HL-60 (cell line): ENCODE measurements around the gene PRDM5.

ENCODE experiments used
- DNase-seq, 2 experiments: peaks; one replicate each; pipeline ENCODE4 v3.0.0-alpha.2; 2010 to 2020; ENCODE audit warnings: low read depth in 1 of 2, low spot score in 1 of 2
- H3K27ac ChIP-seq: fragments of 250-450 bp; sonication (Bioruptor Pico); replicated peaks from 2 replicates; pipeline ENCODE4 v1.5.1; 2020; ENCODE audit warnings: mild to moderate bottlenecking, moderate library complexity
- H3K27me3 ChIP-seq: fragments of 250-450 bp; sonication (Bioruptor Pico); 2 replicates; pipeline ENCODE4 v1.5.1; 2021; ENCODE audit warnings: mild to moderate bottlenecking, moderate library complexity; ENCODE audit not compliant: insufficient read depth, poor library complexity, severe bottlenecking
- H3K4me3 ChIP-seq: replicated peaks from 2 replicates; pipeline ENCODE4 v1.5.1; 2011; ENCODE audit warnings: mild to moderate bottlenecking, control low read depth, low read length; ENCODE audit not compliant: insufficient read depth
- GABPA ChIP-seq: IDR thresholded peaks from 2 replicates; pipeline ENCODE4 v1.6.1; 2012; ENCODE audit warnings: low read depth
- POLR2AphosphoS5 ChIP-seq: IDR thresholded peaks from 2 replicates; pipeline ENCODE4 v1.6.1; 2012; ENCODE audit warnings: low read depth
- SPI1 ChIP-seq: IDR thresholded peaks from 2 replicates; pipeline ENCODE4 v1.6.1; 2012; ENCODE audit warnings: low read depth, mild to moderate bottlenecking, borderline replicate concordance
- TF ChIP-seq, protein P1 (sequence below): IDR thresholded peaks from one replicate; pipeline ENCODE4 v1.5.1; 2011; ENCODE audit warnings: low read length, control low read depth, inconsistent platforms; ENCODE audit not compliant: insufficient read depth
- TF ChIP-seq, protein P2 (sequence below): IDR thresholded peaks from 2 replicates; pipeline ENCODE4 v1.6.1; 2012; ENCODE audit warnings: low read depth; ENCODE audit not compliant: insufficient replicate concordance

PRDM5 gene

GRCh38 chr4:120857312-120857711 lies 65.2 kb downstream of the PRDM5 start:
- H3K27me3 ChIP-seq = no peaks in the 10 kb centered on the region
- DNase-seq = no peak
- TF ChIP-seq, protein P1, sequence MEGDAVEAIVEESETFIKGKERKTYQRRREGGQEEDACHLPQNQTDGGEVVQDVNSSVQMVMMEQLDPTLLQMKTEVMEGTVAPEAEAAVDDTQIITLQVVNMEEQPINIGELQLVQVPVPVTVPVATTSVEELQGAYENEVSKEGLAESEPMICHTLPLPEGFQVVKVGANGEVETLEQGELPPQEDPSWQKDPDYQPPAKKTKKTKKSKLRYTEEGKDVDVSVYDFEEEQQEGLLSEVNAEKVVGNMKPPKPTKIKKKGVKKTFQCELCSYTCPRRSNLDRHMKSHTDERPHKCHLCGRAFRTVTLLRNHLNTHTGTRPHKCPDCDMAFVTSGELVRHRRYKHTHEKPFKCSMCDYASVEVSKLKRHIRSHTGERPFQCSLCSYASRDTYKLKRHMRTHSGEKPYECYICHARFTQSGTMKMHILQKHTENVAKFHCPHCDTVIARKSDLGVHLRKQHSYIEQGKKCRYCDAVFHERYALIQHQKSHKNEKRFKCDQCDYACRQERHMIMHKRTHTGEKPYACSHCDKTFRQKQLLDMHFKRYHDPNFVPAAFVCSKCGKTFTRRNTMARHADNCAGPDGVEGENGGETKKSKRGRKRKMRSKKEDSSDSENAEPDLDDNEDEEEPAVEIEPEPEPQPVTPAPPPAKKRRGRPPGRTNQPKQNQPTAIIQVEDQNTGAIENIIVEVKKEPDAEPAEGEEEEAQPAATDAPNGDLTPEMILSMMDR = no peak
- TF ChIP-seq SPI1 (no peak), GABPA (no peak), POLR2AphosphoS5 (no peak)
- TF ChIP-seq, protein P2, sequence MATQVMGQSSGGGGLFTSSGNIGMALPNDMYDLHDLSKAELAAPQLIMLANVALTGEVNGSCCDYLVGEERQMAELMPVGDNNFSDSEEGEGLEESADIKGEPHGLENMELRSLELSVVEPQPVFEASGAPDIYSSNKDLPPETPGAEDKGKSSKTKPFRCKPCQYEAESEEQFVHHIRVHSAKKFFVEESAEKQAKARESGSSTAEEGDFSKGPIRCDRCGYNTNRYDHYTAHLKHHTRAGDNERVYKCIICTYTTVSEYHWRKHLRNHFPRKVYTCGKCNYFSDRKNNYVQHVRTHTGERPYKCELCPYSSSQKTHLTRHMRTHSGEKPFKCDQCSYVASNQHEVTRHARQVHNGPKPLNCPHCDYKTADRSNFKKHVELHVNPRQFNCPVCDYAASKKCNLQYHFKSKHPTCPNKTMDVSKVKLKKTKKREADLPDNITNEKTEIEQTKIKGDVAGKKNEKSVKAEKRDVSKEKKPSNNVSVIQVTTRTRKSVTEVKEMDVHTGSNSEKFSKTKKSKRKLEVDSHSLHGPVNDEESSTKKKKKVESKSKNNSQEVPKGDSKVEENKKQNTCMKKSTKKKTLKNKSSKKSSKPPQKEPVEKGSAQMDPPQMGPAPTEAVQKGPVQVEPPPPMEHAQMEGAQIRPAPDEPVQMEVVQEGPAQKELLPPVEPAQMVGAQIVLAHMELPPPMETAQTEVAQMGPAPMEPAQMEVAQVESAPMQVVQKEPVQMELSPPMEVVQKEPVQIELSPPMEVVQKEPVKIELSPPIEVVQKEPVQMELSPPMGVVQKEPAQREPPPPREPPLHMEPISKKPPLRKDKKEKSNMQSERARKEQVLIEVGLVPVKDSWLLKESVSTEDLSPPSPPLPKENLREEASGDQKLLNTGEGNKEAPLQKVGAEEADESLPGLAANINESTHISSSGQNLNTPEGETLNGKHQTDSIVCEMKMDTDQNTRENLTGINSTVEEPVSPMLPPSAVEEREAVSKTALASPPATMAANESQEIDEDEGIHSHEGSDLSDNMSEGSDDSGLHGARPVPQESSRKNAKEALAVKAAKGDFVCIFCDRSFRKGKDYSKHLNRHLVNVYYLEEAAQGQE = no peak
- H3K4me3 ChIP-seq = no peak overlapping the region
- no peak overlapping the region for H3K27ac ChIP-seq

DNA sequence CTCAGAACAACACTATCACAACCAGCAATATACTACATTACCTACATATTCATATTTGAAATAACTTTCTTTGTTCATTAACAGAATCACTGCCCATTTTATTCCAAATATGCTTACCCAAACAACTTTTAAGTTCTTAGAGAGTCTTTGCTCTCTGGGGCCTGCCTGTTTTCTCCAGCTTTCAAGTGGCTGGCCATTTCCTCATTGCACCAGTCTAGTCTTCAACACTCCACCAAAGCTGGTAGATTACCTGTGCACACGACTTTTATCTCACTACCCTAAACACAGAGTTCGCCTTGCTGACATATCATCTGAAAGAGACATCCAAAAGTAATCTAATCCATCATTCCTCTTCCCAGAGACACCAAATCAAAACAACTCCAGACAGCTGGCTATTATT lies 66.2 kb downstream of the PRDM5 start:
- TF ChIP-seq, protein P1 = no peak
- TF ChIP-seq, protein P2 = no peak
- TF ChIP-seq POLR2AphosphoS5 (no peak), GABPA (no peak), SPI1 (no peak)
- Histone ChIP-seq H3K27me3 (no peaks in the 10 kb centered on the region), H3K27ac (no peak overlapping the region), H3K4me3 (no peak overlapping the region)
- DNase-seq = no peak

DNA sequence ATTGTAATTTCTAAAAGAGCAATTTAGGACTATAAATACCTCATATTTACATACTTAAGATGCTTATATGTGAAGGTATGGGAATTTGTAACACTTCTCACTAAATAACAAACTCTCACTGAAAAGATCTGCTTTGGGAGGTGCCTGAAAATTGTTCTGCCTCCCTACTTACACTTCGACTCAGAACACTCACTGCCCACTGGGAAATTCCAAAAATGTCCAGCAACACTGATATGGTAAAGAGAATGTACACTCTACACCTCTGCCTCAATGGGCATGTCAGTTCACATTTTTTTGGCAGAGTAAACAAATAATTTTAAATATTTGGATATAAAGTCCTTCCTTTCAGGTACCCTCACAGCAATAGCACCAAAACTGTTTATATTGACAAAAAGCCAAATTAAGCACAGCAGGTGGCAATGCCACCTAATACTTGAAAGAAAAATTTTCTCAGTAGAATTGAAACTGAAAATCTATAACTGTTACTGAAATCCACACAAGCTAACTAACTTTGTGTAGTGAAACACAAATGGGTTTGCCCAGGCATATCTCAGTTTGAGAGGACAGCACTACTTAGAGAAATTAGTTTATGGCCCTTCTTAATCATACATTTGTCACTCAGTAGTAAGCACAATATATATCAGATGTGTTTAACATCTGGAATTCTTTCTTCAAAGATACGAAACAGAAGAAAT lies 67.1 kb downstream of the PRDM5 start:
- H3K27ac ChIP-seq = no peak overlapping the region

More for the DNA sequence above, 67.1 kb downstream of the PRDM5 start:
- Histone ChIP-seq H3K4me3 (no peak overlapping the region), H3K27me3 (no peaks in the 10 kb centered on the region)
- no peak for TF ChIP-seq POLR2AphosphoS5
- TF ChIP-seq, protein P2 = no peak
- no peak for TF ChIP-seq SPI1
- no peak for TF ChIP-seq GABPA
- TF ChIP-seq, protein P1 = no peak
- no peak for DNase-seq
